Activated gamma-delta T cell treated with anti-CD3 and anti-CD28 coated beads, Interleukin-2, amount 50 U/mL, for 16 hours (primary cell): ENCODE data around the gene DDRGK1.
A peak's percentile ranks its signal among the peaks of the same experiment; 100 is the strongest.

ENCODE experiments used
- DNase-seq: peaks from one replicate; pipeline ENCODE4 v3.0.0-alpha.2; 2020; ENCODE audit warnings: low read depth

DDRGK1 gene

GRCh38 chr20:3235666-3236324, 31.3 kb upstream of the DDRGK1 start:
- DNase-seq: no peak

- DNase-seq: no peak
These were observed 29.6 kb upstream of the DDRGK1 start for GRCh38 chr20:3233991-3234498.

DNA sequence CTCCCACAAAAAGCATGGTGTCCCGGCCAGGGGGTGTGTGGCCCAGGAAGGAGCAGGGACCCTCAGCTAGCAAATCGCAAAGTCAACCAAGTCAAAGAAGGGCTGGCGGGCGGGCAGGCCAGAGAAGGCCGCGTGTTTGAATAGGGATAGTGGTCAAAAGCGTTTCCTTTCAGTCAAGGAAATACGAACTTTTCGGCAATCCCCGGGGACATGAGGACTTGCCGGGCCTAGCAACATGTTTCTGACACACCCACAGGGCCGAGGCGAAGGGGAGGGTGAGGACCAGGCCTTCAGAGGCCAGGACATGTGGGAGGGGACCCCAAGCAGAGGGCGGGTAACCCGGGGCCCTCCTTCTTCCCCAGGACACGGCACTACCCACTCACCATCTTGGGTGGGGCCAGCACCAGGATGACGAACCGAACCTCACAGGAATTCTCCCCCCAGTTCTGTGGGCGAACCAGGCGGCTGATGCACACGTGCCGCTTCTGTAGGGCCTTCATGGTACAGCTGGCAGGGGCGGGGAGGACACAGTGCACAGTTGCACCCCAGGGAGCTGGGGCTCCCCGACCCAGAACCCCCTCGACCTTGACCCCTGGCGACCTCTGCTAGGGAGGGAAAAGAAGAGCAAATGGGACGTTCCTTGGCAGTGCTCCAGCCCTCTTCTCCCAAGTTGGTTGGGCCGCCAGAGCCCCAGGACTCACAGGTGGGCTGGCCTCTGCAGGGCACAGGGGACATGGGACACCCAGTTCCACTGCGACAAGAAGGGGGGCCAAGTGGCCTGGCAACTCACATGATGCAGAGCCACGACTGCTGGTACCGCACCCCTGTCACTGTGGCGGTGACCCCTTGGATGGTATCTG, 28.9 kb upstream of the DDRGK1 start:
- no peak for DNase-seq

DNA sequence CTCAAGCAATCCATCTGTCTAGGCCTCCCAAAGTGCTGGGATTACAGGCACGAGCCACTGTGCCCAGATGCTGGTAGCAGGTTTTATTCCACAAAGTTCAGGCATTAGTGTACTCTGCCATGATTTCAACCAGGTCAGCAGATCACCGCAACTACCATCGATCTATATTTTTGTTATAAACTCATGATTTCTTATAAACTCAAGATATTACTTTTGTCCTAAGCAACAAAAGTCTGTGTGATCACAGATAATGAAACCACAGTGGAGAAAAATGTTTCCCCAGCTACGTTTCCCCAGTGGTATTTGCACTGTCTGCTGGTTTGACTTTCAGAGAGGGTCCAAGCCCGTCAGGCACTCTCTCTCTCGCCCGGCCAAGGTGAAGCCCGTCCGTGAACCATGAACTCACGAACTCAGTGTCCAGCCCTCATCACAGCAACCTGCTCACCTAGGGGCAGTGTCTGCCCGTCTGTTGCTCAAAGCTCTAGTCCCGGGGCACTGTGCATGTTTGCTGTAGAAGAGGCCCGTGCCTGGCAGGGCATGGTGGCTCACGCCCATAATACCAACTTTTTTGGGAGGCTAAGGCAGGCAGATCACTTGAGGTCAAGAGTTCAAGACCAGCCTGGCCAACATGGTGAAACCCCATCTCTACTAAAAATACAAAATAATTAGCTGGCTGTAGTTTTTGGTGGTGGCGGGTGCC, 27.6 kb upstream of the DDRGK1 start:
- no peak for DNase-seq

DNA sequence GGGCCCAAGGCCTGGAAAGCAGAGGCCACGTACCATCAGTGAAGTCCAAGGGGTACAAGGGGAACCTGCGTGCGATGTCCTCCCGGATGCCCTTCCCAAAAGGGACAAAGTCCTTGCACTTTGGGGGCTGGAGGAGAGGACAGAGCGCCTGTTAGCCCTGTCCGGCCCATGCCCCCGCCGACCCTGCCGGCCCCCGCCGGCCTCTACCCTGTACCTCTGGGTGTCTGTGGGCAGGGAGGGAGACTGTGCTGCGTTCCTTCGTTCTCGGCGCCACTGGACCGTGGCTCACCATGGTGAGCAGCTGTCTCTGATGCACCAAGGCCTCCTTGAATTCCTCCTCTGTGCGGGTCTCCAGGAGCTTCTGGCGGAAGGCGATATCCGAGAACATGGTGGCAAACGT, 26.6 kb upstream of the DDRGK1 start:
- no peak for DNase-seq

GRCh38 chr20:3229798-3230197, 25.3 kb upstream of the DDRGK1 start:
- no peak for DNase-seq

DNA sequence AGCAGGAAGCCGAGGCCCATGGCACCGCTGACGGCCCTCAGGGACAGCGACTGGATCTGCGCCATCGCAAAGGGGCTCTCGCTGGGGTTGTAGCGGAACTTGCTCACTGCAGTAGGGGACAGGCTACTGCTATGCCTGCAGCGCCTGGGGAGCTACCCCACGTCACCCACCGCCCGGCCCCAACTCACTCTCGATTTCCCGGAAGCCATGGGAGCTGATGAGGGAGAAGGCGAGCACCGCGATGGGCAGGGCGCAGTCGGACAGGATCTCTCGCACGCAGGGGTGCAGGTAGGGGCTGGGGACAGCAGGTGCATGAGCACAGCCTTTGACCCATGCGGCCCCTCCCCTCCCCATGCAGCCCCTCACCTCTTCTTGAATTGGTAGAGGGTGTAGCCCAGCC, 24.7 kb upstream of the DDRGK1 start:
- no peak for DNase-seq

DNA sequence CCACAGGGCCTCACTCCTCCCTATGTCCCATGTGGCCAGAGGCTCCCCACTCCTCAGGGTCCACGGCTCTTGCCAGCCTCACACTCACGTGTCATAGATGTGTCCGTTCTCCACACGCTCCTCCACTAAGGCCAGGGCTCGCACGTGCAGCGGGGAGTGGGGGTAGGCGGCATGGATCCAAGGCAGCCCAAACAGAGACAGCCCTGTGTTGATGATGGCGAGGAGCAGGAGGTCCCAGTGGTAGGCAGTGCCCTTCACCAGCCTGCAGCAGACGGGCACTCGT, 24.2 kb upstream of the DDRGK1 start:
- DNase-seq: no peak

- DNase-seq: no peak
These were observed 23.7 kb upstream of the DDRGK1 start for GRCh38 chr20:3227936-3228749.

DNA sequence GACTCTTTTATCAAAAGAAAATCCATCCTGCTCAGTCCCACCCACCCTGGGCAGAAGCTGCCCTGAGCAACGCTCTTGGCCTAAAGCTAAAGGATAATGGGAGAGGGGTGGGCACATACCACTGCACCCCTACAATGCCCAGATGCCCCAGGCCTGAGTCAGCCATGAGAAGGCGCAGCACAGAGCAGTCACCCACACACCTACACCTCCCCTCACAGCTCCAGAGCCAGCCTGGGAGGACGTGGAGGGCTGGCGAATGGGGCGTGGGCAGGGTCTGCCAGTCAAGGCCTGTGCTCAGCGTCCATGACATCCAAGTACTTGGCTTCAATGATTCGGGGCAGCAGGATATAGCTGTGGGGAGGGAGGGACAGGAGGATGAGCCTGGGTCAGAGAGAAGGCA, 23.0 kb upstream of the DDRGK1 start:
- DNase-seq: no peak

DNA sequence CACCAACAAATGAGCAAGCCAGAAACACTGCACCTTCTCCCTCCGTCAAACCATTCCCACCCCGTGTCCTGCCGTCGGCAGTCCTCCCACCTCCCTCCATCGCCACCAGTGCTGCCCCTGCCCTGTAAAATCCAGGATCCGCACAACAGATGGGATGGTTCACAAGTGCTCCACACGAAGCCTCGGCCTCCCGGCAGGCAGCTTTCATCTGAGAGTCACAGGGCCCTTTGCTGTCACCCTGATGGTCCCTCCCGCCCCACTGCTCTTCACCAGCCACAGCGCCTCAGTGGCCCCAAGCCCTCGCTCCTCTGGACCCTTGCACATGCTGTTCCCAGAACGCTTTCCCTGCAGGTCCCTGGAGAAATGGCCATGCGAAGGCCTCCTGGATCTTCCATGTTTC, 22.4 kb upstream of the DDRGK1 start:
- DNase-seq: no peak

DNA sequence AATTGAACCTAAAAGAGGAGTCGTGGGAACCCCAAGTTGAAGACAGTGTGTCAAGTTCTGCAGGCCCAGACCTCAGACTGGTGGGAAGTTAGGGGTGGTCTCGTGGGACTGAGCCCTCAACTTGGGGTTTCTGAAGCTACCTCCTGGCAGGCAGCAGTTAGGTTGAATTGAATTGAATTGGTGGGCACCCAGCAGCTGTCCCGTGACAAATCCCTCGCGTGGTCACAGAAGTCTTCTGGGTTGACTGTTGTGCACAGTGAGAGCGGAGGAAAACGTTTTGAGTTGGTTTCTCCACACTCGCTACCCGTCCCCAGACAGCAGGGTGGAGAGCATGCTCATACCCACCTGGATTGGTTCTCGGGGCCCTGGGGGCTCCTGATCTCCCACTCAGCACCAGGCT, 21.6 kb upstream of the DDRGK1 start:
- no peak for DNase-seq

GRCh38 chr20:3224681-3225421, 20.4 kb upstream of the DDRGK1 start:
- no peak for DNase-seq

- DNase-seq: no peak
These were observed 19.7 kb upstream of the DDRGK1 start for GRCh38 chr20:3223994-3224680.

DNA sequence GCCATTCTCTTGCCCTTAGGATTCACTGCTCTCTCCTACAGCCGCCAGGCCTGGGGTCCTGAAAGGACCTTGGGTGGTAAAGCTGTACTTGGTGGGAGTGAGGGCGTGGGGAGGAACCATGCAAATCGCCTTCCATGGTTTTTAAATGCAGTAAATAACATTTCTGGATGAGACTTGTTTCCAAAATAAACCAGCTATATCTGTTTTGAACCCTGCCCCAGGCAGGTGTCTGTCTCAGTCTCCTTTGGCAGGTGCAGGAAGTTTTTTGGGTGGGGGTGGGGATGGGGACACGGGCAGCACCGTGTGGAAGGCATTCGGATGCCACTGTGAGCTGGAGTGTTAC, 19.1 kb upstream of the DDRGK1 start:
- no peak for DNase-seq

DNA sequence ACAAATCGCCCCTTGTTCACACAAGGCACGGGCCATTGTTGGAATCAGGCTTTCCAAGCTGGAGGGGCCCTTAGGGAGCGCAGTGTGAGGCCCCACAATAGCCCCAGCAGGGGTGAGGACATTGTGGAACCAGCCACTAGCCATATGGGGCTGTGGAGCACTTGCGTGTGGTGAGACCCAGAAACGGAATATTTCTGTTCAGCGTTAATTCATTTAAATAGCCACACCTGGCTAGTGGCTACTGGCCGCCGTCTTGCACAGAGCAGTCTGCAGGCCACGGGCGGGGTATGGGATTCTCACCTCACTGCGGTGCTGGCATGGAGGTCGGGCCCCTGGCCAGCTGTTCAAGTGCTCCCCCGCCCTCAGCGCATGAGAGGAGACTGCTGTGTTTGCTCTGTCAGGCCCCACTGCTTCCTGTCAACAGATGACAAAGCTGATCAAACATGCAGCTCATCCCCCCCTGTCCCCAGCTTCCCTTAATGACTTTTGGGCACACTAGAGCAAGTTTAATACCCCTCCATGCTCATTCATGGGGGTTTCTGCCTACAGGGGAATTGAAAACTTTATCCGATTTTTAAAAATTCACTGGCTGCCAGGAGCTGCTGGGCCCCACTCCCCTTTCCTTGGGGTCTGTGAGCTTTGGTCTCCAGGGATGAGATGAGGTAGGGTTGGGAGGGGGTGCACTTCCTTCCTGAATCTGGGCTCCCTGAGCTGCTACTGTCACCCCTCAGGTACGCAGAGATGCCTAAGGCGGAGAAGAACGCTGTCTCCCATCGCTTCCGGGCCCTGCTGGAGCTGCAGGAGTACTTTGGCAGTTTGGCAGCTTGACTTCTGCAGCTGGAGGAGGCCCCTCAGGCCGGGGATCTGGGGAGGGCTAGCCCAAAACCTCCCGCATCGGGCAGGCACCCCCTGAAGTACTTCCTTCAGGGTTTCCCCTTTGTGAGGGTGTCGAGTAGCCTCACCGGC, 18.4 kb upstream of the DDRGK1 start:
- DNase-seq: no peak

DNA sequence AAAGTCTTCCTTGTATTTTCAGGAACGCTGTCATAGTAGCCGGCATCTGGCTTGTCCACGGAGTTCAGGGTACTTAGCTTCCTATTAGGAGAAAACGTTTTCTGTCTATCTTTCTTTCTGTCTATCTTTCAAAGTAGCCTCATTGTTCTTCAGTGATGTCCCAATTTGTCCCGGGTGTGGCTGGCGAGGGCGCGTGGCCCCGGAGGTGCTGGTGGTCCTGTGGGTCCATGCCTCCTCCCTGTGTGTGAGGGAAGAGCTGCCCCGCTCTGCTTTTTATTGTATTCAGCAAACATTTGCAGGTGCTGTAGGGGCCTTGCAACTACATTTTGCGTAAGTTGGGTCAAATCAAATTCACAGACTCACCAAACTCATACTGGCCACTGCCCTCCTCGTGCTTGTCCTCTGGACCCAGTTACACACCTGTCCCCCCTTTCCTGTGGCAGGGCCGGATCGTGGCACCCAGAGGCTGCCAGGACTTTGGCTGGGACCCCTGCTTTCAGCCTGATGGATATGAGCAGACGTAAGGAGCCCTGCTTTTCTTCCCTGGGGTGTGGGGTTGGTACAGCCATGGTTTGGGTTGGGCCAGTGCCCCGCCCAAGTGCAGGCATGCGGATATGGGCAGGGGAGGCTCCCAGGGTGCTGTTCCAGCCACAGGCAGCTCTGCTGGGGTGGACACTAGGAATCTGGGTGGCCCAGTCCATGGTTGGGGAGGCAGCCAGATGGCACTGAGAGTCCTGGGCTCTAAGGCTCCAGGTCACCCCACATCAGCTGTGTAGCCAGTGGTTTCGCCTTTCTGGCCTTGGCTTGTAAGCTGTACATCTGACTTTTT, 17.1 kb upstream of the DDRGK1 start:
- DNase-seq: no peak

- DNase-seq: peak; percentile 63
These were observed 14.0 kb upstream of the DDRGK1 start for GRCh38 chr20:3218307-3218988.
